Tibial nerve (tissue), 3 donors: ENCODE measurements around the gene MAML3.

Source experiments
- POLR2A ChIP-seq, 2 donors: fragments of 450-650 bp; IDR thresholded peaks; one replicate each; pipeline ENCODE4 v1.6.1; 2017; ENCODE audit warnings: antibody characterized with exemption in 2 of 2, mild to moderate bottlenecking in 2 of 2, moderate library complexity in 2 of 2
- TF ChIP-seq, protein P1 (sequence below), 5 experiments: fragments of 200-600 bp in 3 of 5; fragments of 450-650 bp in 2 of 5; sonication (generic) in 3 of 5; IDR thresholded peaks; one replicate each; pipeline ENCODE4 v1.5.1; 2016 to 2019; ENCODE audit warnings: antibody characterized with exemption in 5 of 5, mild to moderate bottlenecking in 3 of 5, moderate library complexity in 2 of 5

DNA sequence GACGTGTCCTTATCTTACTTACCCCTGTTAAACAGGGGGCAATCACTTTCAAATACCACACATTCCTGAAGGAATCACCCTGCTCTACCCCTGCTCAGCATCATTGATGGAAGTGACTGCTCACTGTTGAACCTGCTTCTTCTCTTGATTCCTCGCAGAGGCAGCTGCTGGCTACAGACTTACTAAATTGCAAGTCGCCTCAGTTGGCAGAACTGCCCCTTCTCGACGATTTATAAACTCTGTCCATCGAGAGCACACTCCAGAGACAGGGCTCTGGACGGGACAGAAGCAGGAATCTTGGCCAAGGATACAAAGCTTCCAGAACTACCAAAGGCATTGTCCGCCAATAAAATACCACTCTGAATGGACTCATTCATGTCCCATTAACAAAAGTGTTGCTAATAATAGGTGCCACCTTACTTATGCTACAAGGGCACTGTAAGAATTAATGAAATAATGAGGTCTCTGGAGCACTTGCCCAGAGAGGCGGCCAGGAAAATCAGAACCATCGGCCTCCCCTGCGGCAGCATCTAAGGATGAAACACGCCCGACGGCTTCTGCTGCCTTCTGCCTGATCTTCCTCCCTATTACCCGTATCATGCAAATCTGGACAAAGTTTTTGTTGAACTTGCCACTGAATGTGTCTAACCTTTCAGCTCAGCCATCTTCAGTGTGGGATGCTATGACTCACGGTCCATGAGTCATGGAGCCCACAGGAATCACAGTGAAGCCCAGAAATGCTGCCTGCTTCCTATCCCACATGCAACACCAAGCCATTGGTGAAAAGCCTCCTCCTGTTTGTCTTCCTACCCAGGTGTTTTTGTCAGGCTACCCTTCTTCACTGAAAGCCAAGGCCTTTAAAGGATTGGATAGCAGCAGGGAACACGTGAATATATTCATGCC, 164.9 kb downstream of the MAML3 start:
- TF ChIP-seq, protein P1, sequence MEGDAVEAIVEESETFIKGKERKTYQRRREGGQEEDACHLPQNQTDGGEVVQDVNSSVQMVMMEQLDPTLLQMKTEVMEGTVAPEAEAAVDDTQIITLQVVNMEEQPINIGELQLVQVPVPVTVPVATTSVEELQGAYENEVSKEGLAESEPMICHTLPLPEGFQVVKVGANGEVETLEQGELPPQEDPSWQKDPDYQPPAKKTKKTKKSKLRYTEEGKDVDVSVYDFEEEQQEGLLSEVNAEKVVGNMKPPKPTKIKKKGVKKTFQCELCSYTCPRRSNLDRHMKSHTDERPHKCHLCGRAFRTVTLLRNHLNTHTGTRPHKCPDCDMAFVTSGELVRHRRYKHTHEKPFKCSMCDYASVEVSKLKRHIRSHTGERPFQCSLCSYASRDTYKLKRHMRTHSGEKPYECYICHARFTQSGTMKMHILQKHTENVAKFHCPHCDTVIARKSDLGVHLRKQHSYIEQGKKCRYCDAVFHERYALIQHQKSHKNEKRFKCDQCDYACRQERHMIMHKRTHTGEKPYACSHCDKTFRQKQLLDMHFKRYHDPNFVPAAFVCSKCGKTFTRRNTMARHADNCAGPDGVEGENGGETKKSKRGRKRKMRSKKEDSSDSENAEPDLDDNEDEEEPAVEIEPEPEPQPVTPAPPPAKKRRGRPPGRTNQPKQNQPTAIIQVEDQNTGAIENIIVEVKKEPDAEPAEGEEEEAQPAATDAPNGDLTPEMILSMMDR (IDR thresholded peaks at IDR 0.05) = no peak
- no peak for TF ChIP-seq POLR2A (IDR thresholded peaks at IDR 0.05)
